TTC549 (cell line): ENCODE results near the gene ARHGEF7.

ENCODE experiments used
- FAIRE-seq: peaks from 2 replicates; lab custom pipeline; 2012; peaks lifted over from hg19 to GRCh38; lab: Jason Lieb, UNC

Gene ARHGEF7

DNA sequence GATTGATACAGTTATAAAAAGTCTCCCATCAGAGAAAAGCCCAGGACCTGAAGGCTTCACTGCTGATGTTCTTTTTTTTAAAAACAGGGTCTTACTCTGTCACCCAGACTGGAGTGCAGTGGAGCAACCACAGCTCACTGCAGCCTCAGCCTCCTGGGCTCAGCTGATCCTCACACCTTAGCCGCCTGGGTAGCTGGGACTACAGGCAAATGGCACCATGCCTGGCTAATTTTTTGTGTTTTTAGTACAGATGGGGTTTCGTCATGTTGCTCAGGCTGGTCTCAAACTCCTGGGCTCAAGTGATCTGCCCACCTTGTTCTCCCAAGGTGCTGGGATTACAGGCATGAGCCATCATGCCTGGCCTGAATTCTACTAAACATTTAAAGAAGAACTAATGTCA is 238.4 kb downstream of the ARHGEF7 start:
- FAIRE-seq = no peak

DNA sequence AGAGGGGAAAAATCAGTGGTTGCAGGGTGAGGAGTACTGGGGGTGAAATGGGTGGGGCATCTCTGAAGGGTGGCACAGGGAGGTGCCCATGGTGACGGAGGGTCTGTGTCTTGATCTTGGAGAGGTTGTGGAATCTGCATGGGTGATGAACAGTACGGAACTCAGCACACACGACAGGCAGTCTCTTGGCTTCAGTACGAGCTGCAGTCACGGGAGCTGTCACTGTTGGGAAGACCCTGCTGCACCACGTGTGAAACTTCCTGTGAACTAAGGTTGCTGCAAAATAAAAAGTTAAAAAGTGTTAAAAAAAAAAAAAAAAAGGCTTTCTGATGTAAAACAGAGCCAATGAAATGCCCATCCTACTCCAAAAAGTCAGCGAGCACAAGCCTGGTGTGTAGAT is 239.7 kb downstream of the ARHGEF7 start:
- no peak for FAIRE-seq
